Breast epithelium (tissue), 4 donors: ENCODE measurements around the gene NAIF1. TPM values are rescaled to one million over a fixed set of nuclear protein-coding genes. Genes with fewer than 3 reads are reported as not detected.
A peak's percentile ranks its signal among the peaks of the same experiment; 100 is the strongest.

Source experiments
- DNase-seq, 2 donors: peaks; one replicate each; pipeline ENCODE4 v3.0.0-alpha.2; 2019; ENCODE audit warnings: low spot score in 2 of 2
- H3K27ac ChIP-seq, 2 donors: fragments of 200-600 bp; sonication (generic) in 1 of 2; one replicate each; pipeline ENCODE4 v1.5.1; 2016 to 2019; ENCODE audit warnings: mild to moderate bottlenecking in 1 of 2
- H3K27me3 ChIP-seq, 2 donors: fragments of 200-600 bp; sonication (generic) in 1 of 2; one replicate each; pipeline versions ENCODE4 v1.5.1 to v1.6.0; 2017 to 2019; ENCODE audit warnings: control low read depth in 1 of 2, mild to moderate bottlenecking in 1 of 2
- H3K36me3 ChIP-seq: fragments of 200-600 bp; one replicate; pipeline ENCODE4 v1.5.1; 2019
- H3K4me1 ChIP-seq, 2 donors: fragments of 200-600 bp; sonication (generic); one replicate each; pipeline ENCODE4 v1.5.1; 2016 to 2019; ENCODE audit warnings: control low read depth in 1 of 2
- H3K4me3 ChIP-seq, 3 donors: fragments of 200-600 bp; sonication (generic); 1 replicate in 2 of 3; 2 replicates in 1 of 3; pipeline ENCODE4 v1.5.1; 2016 to 2019; ENCODE audit warnings: mild to moderate bottlenecking in 3 of 3, moderate library complexity in 2 of 3
- H3K9me3 ChIP-seq, 2 donors: fragments of 200-600 bp; sonication (generic) in 1 of 2; one replicate each; pipeline ENCODE4 v1.5.1; 2016 to 2019; ENCODE audit warnings: control low read depth in 1 of 2
- CTCF ChIP-seq, 3 donors: fragments of 450-650 bp; IDR thresholded peaks; one replicate each; pipeline ENCODE4 v1.5.1; 2016 to 2017; ENCODE audit warnings: antibody characterized with exemption in 3 of 3, mild to moderate bottlenecking in 3 of 3, moderate library complexity in 3 of 3
- POLR2A ChIP-seq: fragments of 450-650 bp; IDR thresholded peaks from one replicate; pipeline ENCODE4 v1.6.1; 2016; ENCODE audit warnings: antibody characterized with exemption, mild to moderate bottlenecking, moderate library complexity
- POLR2AphosphoS5 ChIP-seq, 3 donors: sonication (generic); formaldehyde crosslinking; IDR thresholded peaks; one replicate each; pipeline ENCODE4 v1.6.1; 2017; ENCODE audit warnings: antibody characterized with exemption in 3 of 3
- intact Hi-C: fragments of 100-400 bp; cut with DNase I; formaldehyde crosslinking; loops from one replicate; pipeline ENCODE4 v1.15.1; 2023; ENCODE audit warnings: low total_unique reads
- total RNA-seq, 3 donors: library from RNA; depleted of rRNA; stranded (reverse); fragments of >200 nt; gene quantifications; one replicate each; pipeline ENCODE4 v1.1.0, GENCODE V29; 2016

Gene NAIF1
- total RNA-seq, 3 donors from 2014 or later: 8.8 to 13.1 (median 11.9) TPM

DNA sequence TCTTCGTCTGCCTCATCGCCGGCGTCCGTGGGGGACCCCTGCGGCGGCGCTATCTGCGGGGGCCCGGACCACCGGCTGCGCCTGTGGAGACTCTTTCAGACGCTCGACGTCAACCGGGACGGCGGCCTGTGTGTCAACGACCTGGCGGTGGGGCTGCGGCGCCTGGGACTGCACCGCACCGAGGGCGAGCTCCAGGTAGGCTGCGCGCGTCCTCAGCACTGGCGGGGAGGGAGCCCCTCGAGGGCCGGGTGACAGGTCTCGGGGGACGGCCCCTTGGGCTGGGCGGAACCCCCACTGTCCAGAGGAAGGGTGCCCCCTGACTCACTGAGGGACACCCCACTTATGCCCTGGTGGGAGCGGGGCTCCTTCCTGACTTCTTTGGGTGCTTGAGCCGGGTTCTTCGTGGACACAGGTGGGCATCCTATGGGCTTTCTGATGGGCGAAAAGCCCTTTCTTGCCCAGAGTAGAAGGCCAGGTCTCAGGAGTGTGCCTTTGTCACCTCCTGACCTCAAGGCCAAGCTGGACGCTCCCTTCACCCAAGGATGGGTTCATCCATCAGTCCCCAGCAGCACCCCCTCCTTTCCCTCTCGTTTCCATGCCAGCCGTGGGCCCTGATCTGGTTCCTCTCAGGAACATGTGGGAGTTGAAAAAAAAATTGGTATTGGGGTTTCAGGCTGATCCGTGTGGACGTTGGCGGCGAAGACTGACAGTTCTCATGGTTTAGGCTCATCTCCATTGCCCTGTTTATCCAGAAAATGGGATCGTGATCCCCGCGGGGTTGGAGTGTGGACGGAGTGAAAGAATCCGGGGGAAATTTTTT, 1.5 kb upstream of the NAIF1 start:
- Histone ChIP-seq H3K9me3 (no peaks in the 10 kb centered on the region), H3K36me3 (no peaks in the 10 kb centered on the region), H3K4me3 (peak overlapping the region; percentile 78 to 96 (median 86)), H3K27me3 (no peaks in the 10 kb centered on the region), H3K4me1 (peaks cover 18 to 25% of the 10 kb centered on the region in 2 donors), H3K27ac (peak overlapping the region; percentile 99 to 100)
- intact Hi-C loops: no loop called here
- DNase-seq: no peak
- TF ChIP-seq POLR2A (no peak), CTCF (IDR thresholded peaks at IDR 0.05) (peak in 1 of 3 donors; percentile 17)

GRCh38 chr9:128067645-128068385, 695 bp upstream of the NAIF1 start, which contains the start of gene SLC25A25:
Gene SLC25A25, plus strand, starts transcription at chr9:128068232. Its CDS starts 88 bp downstream, at chr9:128068320.
- DNase-seq: peak; percentile 100
- H3K9me3 ChIP-seq: no peaks in the 10 kb centered on the region
- peaks cover 18 to 21% of the 10 kb centered on the region in 2 donors for H3K4me1 ChIP-seq
- no peaks in the 10 kb centered on the region for H3K27me3 ChIP-seq
- intact Hi-C loops: no loop called here
- peak within 1 kb of the TSS; percentile 78 to 96 (median 86) for H3K4me3 ChIP-seq
- no peaks in the 10 kb centered on the region for H3K36me3 ChIP-seq
- peak within 1 kb of the TSS; percentile 99 to 100 for H3K27ac ChIP-seq
- peak; percentile 40 for TF ChIP-seq POLR2A
- TF ChIP-seq POLR2AphosphoS5 (IDR thresholded peaks at IDR 0.05): peak; percentile 47 to 91 (median 59)
- TF ChIP-seq CTCF (IDR thresholded peaks at IDR 0.05): peak in 1 of 3 donors; percentile 23

DNA sequence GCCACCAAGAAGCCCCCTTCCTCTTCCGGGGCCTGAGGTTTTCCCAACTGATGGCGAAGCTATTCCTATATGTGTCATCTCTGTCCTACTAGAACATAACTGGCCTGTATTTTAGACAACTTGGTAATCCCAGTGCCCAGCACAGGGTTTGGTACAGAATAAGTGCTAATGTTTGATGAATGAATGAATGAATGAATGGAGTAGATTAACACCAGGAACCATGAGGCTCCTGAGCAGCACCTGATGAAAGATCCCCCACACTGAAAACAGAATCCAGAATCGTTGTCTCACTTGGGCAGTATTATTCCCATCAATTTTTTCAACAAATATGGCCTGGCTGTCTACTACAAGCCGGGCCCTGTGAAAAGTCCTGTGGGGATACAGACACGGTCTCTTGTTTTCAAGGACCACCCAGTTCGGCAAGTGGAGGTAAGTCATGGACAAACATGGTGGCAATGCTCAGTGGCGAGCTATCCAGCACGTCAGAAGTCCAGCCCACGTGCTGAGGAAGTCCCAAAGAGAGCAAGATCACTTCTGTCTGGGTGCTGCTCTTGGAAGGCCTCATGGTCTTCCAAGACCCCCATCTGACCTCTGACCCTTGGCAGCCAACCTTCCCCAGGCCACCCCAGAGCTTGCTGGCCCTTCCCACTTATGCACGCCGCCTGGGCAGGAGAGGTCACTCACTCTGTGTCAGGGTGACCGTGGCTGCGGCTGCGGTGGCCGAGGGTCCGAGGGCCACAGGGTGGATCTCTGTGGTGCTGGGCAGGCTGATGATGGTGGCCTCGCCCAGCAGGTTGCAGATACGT, 1.0 kb downstream of the NAIF1 start:
- H3K4me3 ChIP-seq: peak overlapping the region; percentile 67 to 96 (median 86)
- intact Hi-C loops: no loop called here
- no peaks in the 10 kb centered on the region for H3K9me3 ChIP-seq
- DNase-seq: no peak
- TF ChIP-seq POLR2AphosphoS5 (IDR thresholded peaks at IDR 0.05) (no peak), POLR2A (no peak), CTCF (IDR thresholded peaks at IDR 0.05) (no peak)
- no peaks in the 10 kb centered on the region for H3K27me3 ChIP-seq
- H3K27ac ChIP-seq: peak overlapping the region; percentile 99 to 100
- no peaks in the 10 kb centered on the region for H3K36me3 ChIP-seq
- H3K4me1 ChIP-seq: peaks cover 9 to 12% of the 10 kb centered on the region in 2 donors

- Histone ChIP-seq H3K4me3 (no peak overlapping the region), H3K27ac (peak overlapping the region in 1 of 2 donors; percentile 8), H3K9me3 (no peaks in the 10 kb centered on the region), H3K36me3 (no peaks in the 10 kb centered on the region), H3K4me1 (peaks cover 9 to 12% of the 10 kb centered on the region in 2 donors), H3K27me3 (no peaks in the 10 kb centered on the region)
- DNase-seq: no peak
- intact Hi-C loops: no loop called here
- no peak for TF ChIP-seq CTCF (IDR thresholded peaks at IDR 0.05)
- no peak for TF ChIP-seq POLR2A
- TF ChIP-seq POLR2AphosphoS5 (IDR thresholded peaks at IDR 0.05): no peak
Measured at GRCh38 chr9:128062846-128063831, 4.0 kb downstream of the NAIF1 start.
